ELR (cell line): Measurements from ENCODE around the gene SNCG.
"Not testable (repeated sequence)": the region's sequence is repeated elsewhere in the genome, so short reads cannot be mapped to it uniquely, and the experiment has no call there.

Source experiments
- DNase-seq: peaks from one replicate; pipeline ENCODE4 v3.0.0-alpha.2; 2015; ENCODE audit warnings: low read depth

Gene SNCG

DNA sequence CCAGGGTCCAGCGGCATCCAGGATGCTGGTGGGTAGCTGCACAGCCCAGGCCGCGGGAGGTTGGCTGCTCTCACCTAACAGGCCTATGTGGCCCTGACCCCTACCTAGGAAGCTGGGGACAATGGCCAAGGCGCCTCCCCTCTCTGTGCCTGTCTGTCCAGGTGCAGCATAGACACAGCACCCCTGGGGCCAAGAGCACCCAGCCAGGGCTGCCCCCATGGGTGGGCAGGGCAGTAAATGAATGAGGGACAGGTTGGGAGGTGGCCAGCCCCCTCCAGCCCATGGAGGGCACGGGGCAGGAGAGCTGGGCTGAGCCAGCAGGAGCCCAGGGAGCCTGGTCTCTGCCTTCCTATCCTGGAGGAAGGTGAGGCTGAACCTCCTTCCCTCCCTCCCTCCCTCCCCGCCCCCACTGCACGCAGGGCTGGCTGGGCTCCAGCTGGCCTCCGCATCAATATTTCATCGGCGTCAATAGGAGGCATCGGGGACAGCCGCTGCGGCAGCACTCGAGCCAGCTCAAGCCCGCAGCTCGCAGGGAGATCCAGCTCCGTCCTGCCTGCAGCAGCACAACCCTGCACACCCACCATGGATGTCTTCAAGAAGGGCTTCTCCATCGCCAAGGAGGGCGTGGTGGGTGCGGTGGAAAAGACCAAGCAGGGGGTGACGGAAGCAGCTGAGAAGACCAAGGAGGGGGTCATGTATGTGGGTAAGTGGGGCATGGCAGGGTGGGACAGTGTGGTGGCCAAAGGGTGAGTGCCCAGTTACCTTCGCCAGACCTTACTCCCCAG lies at the start of gene SNCG:
Gene SNCG (plus strand): TSS at position 484 of the 785 bp plus-strand sequence. CDS start 99 bp downstream, at position 583.
- DNase-seq: no peak

DNA sequence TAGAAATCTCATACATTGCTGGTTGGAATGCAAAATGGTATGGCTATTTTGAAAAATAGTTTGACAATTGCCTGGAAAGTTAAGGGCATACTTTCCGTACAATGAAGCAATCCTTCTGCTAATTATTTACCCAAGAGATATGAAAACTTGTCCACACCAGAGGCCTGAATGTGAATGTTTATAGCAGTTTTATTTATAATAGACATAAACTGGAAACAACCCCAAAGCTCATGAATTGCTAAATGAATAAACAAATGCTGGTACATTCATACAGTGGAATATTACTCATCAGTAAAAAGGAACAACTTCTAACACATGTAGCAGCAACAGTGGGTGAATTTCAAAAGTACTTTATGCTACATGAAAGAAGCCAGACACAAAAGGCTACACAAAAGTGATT lies 43.7 kb upstream of the SNCG start:
- DNase-seq: no peak

DNA sequence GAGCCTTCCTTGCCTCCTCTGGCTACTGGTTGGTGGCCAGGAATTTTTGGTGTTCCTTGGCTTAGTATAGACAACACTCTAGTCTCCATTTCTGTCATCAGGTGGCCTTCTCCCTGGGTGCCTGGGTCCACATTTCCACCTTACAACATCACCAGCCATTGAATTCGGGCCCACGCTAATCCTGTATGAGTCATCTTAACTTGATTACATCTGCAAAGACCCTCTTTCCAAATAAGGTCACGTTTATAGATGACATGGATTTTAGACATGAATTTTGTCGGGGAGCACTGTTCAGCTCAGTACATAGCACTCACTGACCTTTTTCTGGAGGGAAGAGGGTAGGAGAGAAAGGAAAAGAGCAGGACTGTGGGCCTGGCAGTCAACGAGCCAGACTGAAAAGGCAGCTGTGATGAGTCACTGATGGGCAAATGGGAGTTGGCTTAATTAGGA lies 40.4 kb upstream of the SNCG start:
- DNase-seq: peak; percentile 38

DNA sequence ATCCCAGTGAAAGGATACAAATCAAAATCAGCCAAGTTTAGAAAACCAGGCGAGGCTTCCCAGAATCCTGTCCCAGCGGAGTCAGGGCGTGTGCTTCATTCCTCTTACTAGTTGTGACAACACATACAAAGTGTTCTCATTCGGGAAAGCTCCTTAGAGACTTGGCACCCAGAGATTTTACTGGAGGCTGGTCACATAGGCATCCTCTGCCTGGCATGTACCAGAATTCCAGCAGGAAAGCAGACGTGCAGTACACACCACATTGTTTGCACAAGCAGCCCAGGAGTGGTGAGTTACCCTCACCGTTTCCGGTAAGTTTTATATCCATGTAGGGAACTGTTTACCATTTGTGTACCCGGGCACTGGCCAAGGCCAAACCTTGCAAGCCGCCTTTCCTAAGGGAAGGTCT lies 35.8 kb upstream of the SNCG start:
- no peak for DNase-seq

DNA sequence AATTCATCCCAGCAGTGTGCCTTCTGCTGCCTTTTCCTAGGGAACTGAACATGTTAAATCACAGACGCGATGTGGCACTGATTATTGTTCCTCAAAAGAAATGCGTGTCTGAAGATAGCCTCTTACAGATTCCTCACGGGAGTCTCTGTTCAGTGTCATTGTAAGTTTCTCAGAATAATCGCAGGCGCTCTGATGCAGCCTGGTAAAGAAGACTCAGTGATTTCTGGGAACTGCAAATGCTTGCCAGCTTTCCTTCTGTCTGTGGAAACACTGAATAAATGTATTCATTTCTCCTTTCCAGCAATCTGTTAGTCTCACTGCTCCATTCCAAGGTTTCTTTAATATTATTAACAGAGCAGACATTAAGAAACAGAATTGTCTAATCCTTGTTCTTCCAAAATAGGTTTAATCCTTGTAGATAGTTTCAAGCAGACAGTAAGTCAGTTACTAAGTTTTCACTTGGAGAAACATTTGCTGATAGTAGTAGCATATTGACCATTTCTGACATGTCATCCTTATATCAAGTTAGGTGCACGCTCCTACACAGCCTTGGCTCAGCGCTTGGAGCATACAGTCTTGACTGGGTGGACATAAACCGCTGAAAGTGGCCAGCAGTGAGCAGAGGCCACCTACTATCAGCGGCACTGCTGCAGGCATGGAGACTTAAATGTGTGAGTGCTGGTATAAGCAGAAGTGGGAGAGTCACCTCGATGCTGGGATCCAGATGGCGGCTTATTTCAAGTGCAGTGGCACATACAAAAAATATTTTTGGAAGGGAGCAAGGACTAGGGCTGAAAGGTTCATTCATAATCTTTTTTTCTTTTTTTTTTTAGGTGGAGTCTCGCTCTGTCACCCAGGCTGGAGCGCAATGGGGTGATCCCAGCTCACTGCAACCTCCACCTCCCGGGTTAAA lies 28.7 kb upstream of the SNCG start:
- DNase-seq: no peak

DNA sequence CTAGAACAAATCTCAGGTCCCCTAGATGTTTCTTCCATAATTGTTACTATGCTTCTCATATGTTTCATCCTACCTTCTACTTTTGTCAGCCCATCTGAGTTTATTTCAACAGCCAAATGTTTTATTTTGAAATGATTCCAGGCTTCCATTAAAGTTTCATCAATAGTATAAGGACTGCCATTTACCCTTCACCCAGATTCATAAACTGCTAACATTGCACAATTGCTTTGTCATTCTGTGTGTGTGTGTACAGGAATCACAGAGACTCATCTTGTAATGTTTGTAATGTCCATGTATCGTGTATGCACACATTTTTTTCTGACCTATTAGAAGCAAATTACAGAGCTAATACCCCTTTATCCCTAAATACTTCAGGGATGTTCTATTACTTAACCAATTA lies 26.5 kb upstream of the SNCG start:
- DNase-seq: no peak

DNA sequence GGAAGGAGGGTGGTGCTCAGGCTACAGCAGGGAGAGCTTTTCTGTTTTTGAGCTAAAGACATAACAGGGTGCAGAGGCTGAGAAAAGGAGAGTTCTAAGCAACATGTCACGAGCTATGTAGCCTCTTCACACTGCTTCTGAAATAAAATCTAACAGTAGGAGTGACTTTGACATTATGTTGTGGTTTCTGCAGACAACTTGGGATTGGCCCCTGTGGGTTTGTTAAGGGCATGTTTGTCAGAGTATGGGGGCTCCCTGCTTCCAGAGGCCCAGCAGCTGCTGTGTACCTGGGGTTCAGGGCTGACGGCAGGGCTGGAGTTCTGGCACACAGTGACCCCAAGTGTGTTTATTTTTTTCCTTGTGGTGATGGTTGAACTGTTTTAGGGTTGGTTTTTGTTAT lies 25.7 kb upstream of the SNCG start:
- DNase-seq: no peak

DNA sequence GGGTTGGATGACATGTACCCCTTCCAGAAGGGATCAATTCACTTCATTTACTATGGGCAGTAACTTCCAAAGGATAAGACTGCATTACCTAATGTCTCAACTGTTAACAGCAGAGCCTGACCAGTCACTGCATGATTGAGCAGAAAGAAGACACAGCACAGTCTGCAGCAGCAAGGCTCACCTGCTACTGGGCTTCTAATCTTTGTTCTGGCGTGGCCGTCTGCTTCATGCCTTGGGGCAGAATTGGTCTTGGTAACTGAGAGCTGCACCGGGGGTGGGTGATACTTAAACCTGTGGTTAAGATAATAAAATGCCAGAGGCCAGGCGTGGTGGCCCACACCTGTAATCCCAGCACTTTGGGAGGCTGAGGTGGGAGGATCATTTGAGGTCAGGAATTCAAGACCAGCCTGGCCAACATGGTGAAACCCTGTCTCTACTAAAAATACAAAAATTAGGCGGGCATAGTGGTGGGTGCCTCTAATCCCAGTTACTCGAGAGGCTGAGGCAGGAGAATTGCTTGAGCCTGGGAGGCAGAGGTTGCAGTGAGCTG lies 24.2 kb upstream of the SNCG start:
- DNase-seq: not testable (repeated sequence)

DNA sequence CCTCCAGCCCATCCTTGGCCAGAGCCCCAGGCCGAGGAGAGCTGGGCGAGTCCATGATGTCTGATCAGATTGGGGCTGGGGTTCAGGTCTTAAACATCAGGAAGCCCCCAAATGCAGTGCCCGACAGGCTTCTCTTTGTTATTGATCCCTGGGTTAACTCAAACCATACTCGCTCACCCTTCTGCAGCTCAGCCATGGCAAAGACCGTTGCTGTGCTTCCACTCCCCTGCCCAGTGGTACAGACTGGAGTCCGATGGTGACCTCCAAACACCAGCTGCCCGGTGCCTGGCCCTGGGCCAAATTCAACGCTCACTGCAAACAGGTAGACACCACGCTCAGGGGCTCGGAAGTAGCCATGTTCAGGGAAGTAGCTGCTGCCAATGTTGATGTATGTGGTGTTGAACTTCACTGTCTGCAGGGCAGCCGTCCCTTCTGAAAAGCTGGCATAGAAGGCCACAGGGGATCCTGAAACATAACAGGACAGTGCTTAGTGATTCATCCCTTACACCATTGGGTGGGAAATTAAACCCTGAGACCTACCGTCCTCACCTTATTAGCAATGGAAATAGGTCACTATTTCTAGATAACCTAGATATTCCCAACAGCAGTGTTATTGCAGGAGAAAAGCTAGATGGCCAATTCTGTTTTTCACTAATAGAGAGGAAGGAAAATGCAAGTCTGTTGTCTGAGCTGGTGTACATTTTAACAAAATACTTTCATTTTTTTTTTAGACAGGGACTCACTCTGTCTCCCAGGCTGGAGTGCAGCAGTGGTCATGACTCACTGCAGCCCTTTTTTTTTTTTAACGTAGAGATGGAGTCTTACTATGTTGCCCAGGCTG lies 21.5 kb upstream of the SNCG start:
- peak; percentile 55 for DNase-seq

DNA sequence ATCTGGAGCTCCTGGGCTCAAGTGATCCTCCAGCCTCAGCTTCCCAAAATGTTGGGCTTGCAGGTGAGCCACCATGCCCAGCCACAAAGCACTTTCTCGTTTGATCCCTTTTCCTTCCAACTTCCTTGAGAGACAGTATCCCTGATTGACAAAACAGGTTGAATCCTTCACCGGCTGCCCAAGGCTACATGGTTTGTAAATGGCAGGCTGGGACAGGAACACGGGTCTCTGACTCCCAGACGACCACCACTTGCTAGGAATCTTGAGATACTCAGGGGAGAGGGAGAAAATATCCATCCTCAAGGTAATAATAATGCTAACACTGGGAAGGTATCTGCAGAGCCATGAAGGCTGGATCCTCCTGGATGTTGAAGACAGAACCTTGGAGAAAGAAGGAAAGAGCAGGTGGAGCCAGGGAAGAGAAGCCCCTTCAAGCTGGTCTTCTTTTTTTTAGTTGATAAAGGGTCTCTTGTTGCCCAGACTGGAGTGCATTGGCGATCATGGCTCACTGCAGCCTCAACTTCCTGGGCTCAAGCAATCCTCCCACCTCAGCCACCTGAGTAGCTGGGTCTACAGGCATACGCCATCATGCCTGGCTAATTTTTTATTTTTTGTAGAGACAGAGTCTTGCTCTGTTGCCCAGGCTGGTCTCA lies 20.8 kb upstream of the SNCG start:
- DNase-seq: no peak

DNA sequence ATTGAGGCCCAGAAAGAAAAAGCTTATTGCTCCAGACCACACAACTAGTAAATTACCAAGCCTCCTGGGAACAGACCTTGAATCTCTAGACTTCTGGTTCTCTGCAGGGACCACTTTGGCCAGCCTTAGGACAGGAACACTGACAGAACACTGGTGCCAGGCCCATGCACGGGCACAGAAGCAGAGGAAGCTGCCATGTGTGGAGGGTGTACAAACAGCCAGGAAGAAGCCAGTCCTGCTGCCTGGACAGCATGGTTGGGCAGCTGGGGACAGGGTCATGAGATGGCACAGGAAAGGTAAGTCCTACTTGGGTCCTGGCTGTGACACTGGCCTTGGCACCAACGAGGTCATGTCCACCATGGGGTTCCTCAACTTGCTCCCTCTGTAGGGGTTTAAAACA lies 20.1 kb upstream of the SNCG start:
- DNase-seq: no peak

DNA sequence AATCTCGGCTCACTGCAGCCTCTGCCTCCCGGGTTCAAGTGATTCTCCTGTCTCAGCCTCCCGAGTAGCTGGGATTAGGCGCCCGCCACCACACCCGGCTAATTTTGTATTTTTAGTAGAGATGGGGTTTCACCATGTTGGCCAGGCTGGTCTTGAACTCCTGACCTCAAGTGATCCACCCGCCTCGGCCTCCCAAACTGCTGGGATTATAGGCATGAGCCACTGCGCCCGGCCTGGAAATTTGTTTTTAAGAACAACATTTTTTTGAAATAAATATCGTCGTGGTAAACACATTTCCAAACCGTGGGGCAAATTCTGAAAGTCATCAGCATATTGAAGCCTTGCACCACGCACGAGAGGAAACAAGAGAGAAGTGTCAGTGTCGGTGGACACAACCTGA lies 18.3 kb upstream of the SNCG start:
- DNase-seq: not testable (repeated sequence)

DNA sequence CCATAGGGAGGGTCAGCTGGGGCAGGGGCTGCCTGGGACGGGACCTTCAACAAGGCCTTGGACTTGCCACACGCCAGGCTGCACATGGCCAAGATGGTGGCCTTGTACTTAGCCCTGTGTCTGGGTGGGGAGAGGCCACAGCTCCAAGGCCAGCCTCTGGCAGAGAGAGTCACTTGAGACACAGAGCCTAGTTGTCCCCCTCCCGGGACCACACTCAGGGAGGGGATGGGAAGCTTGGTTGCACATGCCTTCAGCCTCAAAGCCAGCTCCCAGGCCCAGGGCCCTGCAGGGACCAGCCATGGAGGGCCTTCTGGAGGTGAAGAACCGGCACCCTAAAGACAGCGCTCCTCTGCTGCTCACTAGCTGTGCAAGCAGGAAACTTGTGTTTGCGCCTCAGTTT lies 17.7 kb upstream of the SNCG start:
- no peak for DNase-seq

DNA sequence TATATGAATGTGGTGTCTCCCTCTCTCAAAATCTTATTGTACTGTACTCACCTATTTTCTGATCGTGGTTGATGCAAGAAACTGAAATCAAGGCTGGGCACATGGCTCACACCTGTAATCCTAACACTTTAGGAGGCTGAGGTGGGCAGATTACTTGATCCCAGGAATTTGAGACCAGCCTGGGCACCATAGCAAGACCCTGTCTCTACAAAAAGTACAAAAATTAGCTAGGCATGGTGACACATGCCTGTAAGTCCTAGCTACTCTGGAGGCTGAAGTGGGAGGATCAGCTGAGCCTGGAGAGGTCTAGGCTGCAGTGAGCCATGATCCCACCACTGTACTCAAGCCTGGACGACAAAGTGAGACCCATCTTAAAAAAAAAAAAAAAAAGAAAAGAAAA lies 17.0 kb upstream of the SNCG start:
- DNase-seq: no peak

DNA sequence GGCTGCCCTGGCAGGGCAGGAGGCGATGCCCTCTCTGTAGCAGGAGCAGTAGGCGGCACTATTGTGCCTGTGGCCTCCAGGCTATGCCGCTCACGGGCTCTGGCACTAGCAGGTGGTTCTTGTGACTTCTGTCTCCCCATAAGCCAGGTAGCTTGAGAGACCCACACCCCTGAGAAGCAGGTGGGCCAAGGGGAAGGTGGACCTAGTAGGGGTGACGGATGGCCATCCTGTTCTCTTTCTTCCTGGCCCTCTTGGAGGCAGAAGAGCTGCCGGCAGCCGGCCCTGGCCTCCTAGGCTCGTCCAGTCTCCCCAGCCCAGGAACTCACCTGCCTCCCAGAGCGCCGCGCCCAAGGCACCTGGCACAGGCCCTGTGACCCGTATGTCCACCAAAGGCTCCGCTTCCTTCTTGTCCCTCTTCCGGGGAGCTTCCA lies 16.4 kb upstream of the SNCG start:
- no peak for DNase-seq

DNA sequence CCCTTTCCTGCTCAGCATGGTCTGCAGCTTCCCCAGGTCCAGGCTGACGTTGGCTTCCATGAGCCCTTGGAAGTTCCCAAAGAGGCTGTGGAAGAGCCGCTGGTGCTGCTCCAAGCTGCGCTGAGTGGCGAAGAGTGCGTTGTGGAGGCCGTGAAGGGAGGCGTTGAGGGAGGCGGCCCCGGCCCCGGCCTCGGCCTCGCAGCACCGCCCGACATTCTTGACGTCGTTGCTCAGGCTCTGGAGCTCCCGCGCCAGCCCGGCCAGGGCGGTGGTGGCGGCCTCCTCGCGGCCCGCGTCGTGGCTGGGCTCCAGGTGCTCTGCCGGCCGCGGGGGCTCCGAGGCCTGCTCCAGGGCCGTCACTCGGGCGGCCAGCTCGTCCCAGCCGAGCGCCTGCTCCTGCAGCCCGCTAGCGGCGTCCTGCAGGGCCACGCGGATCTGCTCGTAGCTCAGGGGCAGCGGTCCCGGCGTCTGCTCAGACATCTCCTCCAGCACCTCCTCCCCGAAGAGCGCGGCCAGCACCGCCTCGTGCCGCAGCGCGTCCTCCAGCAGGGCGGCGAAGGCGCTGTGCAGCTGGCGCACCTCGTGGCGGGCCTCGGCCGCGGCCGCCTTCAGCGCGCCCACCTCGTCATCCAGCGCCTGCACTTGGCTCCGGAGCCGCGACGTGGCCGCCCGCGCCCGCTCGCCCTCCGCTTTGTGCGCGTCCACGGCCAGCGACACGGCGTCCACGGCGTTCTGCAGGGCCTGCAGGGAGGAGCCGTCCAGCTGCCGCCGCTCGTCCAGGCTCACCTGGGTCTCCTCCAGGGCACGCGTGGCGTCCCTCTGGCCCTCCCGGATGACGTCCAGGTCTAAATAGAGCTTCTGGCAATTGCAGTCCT lies 15.7 kb upstream of the SNCG start:
- DNase-seq: no peak

DNA sequence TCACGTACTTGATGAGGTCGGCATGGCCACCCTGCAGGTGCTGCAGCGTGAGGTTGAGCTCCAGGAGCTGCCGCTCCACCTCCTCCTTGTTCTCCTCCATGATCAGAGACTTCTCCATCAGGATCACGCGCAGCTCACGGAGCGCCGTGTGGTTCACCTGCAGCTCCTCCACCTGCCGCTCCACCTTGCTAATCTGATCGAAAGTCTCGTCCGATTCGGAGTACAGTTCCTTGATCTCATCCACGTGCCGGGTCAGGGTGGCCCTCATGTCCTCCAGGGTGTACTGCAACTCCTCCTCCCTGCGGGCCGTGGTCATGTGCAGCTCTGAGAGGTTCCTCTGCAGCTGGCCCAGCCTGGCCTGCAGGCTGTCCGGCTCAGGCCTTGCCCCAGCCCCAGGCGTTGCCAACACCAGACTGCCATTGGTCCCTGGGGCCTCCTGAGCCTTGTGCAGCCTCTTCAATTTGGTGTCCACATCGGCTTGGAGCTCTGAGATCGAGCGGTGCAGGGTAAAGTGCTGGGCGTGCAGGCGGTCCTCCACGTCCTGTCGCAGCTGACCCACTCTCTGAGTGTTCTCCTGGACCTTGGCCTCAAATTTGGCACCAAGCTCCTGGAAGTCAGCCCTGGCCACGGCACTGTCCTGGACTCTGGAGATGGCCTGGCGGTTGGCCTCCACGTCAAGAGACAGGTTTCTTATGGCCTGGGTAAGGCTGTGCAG lies 14.9 kb upstream of the SNCG start:
- DNase-seq: no peak

DNA sequence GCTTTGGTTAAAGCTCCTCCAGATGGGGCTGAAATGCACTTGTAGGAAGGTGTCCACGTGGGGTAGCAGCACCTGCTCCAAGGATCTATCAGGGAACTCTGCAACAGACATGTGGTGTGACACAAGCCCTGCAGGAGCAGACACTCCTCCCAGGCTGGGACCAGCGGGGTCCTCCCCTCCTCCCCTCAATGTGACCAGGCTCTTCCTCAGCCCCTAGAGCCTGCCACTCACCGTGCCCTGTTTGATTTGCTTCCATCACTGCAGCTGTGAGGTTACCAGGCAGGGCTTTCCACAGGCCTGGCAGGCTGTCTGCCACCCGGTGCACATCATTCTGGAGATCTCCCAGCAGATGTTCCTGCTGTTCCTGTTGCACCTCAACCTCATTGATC lies 14.4 kb upstream of the SNCG start:
- no peak for DNase-seq

DNA sequence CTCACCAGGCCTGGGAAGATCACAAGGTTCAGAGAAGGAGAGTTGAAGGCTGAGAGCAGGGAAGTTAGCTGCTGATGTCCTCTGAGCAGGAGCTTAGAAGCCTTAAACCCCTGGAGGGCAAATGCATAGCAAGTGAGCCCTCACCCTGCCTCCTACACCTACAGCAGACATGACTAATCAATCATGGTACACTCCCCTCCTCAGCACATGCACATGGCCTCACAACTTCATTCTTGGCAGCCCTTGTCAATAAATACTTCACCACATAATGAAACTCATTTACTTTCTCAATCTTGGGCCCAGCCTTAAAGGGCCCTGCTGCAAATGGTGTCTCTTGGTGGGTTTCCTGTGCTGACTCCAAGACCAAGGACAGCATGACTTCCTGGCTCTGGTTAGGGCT lies 13.9 kb upstream of the SNCG start:
- DNase-seq: peak; percentile 59

DNA sequence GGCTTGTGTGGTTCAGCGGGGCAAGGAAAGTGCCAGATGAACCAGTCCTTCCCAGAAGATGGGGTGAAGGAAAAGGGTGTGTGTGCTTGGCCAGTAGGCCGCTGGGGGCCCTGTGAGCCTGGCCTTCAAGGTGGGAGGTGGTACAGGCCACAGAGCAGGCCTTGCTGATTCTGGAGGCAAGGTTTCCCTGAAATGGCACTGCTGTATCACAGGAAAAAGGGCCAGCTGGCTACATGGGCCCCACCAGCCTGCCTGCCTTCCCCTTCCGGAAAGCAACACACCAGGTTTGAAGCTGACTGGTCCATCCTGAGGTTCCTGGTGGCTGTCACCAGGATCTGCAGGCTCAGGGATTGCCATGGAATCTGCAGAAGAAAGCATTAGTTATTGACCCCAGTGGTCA lies 13.5 kb upstream of the SNCG start:
- DNase-seq: no peak
